Stimulated activated CD4-positive, alpha-beta T cell treated with anti-CD3 and anti-CD28 coated beads, Interleukin-2, amount 100 ng/mL, for 24 hours (primary cell): ENCODE results near the gene TIE1.
A peak's percentile ranks its signal among the peaks of the same experiment; 100 is the strongest.

ENCODE experiments used
- DNase-seq, 2 donors: peaks; one replicate each; pipeline ENCODE4 v3.0.0-alpha.2; 2020

The TIE1 gene

GRCh38 chr1:43300378-43301094 is at the start of gene TIE1:
Gene TIE1 (plus strand): TSS chr1:43300982. CDS start chr1:43301072, 90 bp downstream.
- no peak for DNase-seq

DNA sequence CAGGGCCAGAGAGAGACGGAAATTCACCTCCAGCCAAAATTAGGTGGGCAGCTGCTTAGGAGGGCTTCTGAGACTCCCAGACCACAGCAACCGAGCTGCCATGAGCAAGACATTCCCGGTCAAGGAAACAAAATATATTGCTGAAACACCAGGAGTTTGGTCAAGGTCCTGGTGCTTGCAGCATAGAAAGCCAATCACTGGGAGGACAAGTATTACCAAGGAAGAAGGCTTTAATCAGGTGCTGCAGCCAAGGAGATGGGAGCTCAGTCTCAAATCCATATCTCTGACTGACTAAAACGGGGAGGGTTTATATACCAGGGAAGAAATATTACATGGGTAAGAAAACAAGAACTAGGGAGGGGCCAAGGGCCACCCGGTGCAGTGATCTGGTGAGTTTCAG is 49.8 kb upstream of the TIE1 start:
- DNase-seq = no peak

DNA sequence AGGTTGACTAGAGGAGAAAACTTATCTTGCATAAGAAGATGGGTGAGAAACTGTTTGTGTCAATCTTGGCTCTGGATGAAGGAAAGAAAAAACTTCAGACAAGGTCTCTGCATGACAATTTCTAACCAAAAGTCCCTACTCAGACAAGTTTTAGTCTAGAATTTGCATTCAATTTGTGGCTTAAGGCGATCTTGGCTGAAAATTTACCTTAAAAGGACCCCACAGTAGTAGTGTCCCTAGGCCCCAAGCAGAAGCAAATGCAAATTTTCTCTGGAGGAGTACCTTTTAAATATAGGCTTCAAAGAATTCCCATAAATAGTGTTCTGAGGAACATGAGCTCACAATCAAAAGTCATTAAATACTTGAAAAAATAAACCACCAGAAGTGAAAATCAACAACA is 48.6 kb upstream of the TIE1 start:
- DNase-seq = no peak

DNA sequence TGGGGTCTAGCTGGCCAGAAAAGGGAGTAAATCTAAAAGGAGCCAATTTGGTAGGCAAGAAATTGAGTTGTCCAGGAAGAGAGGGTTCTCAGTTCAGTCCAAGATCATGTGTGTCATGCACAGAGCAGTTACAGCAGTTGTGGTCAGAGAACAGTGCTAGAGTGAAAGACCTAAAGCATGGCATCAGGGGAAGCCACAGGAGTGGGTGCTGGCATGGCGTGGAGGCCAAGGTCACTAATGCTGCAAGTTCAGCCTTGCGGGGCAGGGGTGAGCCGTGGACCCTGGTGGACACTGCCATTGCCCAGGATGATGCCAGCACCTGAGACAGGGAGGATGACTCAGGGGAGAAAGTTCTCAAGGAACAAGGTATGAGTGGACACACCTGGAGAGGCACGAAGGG is 47.6 kb upstream of the TIE1 start:
- DNase-seq = no peak

DNA sequence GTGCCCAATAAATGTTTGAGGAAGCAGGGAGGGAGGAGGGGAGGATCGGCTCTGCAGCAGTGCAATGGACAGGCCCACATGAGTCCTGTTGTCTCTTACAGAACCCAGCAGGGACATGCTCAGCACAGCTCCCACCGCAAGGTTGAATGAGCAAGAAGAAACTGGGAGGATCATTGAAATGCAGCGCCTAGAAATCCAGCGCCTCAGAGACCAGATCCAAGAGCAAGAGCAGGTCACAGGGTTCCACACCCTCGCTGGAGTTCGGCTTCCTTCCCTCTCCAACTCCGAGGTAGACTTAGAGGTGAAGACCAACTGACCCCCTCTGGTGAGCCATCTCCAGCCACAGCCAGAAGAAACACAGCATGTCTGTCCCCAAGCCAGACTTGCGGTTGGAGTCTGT is 46.9 kb upstream of the TIE1 start:
- DNase-seq = no peak

DNA sequence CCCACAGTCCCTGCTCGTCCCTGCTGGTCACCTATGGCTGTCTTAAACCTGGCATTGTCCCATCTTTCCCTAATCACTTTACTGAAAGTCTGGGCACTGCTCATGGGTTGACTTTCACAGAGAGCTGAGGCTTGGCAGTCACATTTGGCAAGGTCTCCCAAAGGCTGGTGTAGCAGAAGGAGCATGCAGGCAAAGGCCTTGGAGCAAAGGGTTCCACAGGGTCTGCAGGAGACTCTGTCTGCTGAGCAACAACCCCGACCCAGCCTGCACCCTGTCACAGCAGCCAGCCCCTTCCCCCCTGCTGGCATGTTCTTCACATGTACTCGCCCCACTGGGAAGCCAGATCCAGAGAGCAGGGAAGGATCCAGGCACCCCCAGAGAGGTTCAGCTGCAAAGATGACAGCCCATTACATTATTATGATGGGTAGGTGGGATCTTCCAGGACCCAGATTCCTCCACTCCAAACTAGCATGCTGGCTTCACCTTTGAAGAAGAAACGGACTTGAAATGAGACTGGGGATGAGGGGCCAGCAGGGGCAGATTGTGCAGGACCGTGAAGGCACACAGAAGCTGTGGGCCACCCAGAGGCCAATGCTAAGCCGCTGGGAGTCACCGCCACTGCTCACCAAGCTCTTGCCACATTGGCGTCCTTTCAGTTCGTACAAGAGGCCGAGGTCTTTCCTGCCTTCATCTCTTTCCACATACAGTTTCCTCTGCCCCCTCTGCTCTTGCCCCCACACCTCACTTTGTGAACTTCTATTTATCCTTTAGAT is 45.2 kb upstream of the TIE1 start:
- no peak for DNase-seq

GRCh38 chr1:43256675-43257570 is 43.9 kb upstream of the TIE1 start:
- no peak for DNase-seq

- no peak for DNase-seq
Measured at GRCh38 chr1:43258370-43258769, 42.4 kb upstream of the TIE1 start.

DNA sequence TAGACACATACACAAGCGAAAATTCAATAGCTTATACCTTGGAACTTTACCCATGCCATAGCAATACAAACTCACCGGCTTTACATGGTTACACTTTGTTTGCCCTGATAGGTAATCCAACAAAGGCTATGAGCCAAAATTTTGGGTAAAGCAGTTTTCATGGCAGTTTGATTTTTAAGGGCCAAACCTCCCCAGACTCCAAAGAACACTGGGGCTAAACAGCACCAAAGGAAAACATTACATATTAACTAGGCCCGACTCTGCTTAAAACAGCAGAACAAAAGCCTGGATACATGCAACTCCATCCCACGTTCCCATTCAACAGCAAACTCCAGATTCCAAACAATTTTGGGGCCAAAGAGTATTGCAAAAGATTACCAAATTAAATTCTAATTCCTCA is 35.4 kb upstream of the TIE1 start:
- no peak for DNase-seq

DNA sequence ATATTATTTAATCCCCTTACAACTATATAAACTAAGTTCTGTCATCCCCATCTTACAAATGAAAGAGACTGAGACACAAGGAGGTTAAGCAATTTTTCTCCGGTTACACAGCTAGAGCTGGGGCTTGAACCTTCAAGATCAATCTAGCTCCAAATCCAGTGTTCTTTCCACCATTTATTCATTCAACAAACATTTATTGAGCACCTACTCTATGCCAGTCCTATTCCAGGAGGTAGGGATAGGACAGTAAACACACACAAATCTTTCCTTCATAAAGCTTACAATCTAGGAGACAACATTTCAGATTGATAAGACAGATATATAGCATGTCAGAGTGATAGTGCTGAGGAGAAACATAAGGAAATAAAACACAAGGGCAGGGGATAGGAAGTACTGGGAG is 33.9 kb upstream of the TIE1 start:
- no peak for DNase-seq

DNA sequence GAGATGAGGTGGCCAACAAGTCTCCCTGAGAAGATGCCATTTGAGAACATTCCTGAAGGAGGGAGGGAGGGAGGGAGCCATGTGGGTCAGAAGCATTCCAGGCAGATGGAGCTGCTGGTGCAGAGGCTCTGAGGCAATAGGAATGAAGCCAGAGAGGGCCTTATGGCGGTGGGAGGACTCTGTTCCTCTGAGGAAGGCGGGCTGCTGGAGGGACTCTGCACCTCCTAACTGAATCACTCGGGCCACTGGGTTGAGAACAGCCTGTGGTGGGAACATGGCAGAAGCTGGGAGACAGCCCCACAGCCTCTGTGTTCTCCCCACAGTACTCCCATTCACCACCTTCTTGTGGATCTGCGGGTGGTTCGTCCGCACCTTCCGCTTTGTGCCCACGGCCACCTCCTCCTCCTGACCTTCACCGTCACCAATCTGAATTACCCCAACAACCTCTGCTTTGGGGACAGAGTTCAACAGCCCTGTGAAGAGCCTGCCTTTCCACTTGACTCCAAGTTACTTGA is 33.4 kb upstream of the TIE1 start:
- no peak for DNase-seq

- no peak for DNase-seq
Measured at GRCh38 chr1:43267818-43268425, 32.9 kb upstream of the TIE1 start.

GRCh38 chr1:43269627-43270375 is 31.0 kb upstream of the TIE1 start, which contains the start of gene TMEM125:
Gene TMEM125 (plus strand): TSS chr1:43269983. CDS start chr1:43272723, 2,740 bp downstream.
- peak in 1 of 2 donors; percentile 4 for DNase-seq

DNA sequence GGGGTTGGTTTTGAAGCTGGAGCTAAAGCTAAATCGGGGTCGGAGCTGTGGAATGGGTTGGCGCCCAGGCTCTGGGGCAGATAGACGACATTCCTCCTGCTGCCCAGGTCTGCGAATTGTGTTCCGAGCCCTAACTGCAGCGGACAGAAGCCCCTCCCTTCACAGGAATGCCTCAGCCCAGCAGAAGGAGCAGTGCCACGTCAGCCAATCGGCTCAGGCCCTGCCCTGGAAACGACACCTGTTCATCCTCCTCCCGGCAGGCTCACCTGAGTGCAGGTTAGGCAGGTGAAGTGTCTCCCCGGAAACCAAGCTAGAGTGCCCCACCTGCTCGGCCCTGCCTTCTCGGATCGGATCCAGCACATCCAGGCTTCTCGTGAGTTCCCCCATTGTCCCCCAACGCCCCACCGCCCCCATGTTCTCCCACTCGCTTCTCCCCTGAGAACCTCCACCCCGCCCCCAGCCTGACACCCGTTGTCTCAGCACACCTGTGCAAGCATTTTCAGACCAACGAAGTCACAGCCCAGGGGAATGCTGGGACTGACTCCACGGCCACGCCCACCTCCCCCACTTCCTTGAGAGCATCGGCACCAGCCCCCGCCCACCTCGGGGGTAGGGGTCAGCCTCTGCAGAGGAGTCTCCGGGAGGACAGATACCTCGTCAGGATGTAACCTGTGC is 30.2 kb upstream of the TIE1 start:
- DNase-seq = peak in 1 of 2 donors; percentile 21

- no peak for DNase-seq
Measured at GRCh38 chr1:43271186-43272118, 29.3 kb upstream of the TIE1 start.

GRCh38 chr1:43272161-43272560 is 28.6 kb upstream of the TIE1 start:
- DNase-seq = no peak

- DNase-seq = no peak
Measured at GRCh38 chr1:43272576-43273571, 27.9 kb upstream of the TIE1 start.

DNA sequence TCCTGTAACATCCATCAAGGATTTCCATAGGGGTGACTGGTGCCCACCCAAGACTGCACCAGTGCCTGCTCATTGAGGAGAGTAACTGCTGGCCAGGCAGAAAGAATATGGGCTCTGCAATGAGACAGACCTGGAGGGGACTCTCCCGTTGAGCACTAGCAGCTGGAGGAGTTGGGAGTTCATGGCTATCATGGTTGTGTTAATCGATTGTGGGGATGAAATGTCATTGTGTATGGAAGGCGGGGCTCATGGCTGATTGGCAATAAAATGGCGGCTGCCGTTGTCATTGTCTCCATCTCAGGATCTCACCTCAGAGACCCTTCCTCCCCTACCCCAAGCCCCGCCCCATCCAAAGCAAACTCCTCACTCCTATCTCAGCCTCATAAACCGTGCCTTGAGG is 27.1 kb upstream of the TIE1 start:
- DNase-seq = no peak
